Gastroesophageal sphincter (tissue), 4 donors: Measurements from ENCODE around the gene IL16. TPM values are rescaled to one million over a fixed set of nuclear protein-coding genes. Genes with fewer than 3 reads are reported as not detected.

ENCODE experiments used
- ATAC-seq: fragments of 150-250 bp; one replicate; pipeline ENCODE4 v1.9.1; 2016; ENCODE audit warnings: mild to moderate bottlenecking, moderate library complexity
- H3K27ac ChIP-seq, 4 donors: fragments of 200-600 bp; sonication (generic) in 3 of 4; 1 replicate in 3 of 4; 2 replicates in 1 of 4; pipeline ENCODE4 v1.5.1; 2016 to 2019
- H3K27me3 ChIP-seq: fragments of 200-600 bp; sonication (generic); one replicate; pipeline ENCODE4 v1.5.1; 2019
- H3K36me3 ChIP-seq, 2 donors: fragments of 200-600 bp; sonication (generic); one replicate each; pipeline ENCODE4 v1.5.1; 2019; ENCODE audit warnings: control low read depth in 1 of 2
- H3K4me1 ChIP-seq, 3 donors: fragments of 200-600 bp; sonication (generic); 1 replicate in 2 of 3; 2 replicates in 1 of 3; pipeline ENCODE4 v1.5.1; 2016 to 2019; ENCODE audit warnings: control low read depth in 2 of 3
- H3K4me3 ChIP-seq, 2 donors: fragments of 200-600 bp; sonication (generic); one replicate each; pipeline ENCODE4 v1.5.1; 2019; ENCODE audit warnings: mild to moderate bottlenecking in 1 of 2, moderate library complexity in 1 of 2
- H3K9me3 ChIP-seq, 3 donors: fragments of 200-600 bp; sonication (generic); one replicate each; pipeline ENCODE4 v1.5.1; 2017 to 2019; ENCODE audit warnings: control low read depth in 2 of 3
- CTCF ChIP-seq, 4 experiments: fragments of 200-600 bp in 2 of 4; fragments of 450-650 bp in 2 of 4; sonication (generic) in 1 of 4; IDR thresholded peaks; one replicate each; pipeline ENCODE4 v1.5.1; 2017 to 2019; ENCODE audit warnings: antibody characterized with exemption in 4 of 4, mild to moderate bottlenecking in 2 of 4, moderate library complexity in 2 of 4
- EP300 ChIP-seq: sonication (generic); formaldehyde crosslinking; IDR thresholded peaks from one replicate; pipeline ENCODE4 v1.6.1; 2017; ENCODE audit warnings: antibody characterized with exemption, mild to moderate bottlenecking
- POLR2A ChIP-seq, 2 donors: fragments of 450-650 bp; IDR thresholded peaks; one replicate each; pipeline ENCODE4 v1.6.1; 2017; ENCODE audit warnings: antibody characterized with exemption in 2 of 2, mild to moderate bottlenecking in 2 of 2, moderate library complexity in 1 of 2
- POLR2AphosphoS5 ChIP-seq: sonication (generic); formaldehyde crosslinking; IDR thresholded peaks from one replicate; pipeline ENCODE4 v1.6.1; 2017; ENCODE audit warnings: antibody characterized with exemption
- WGBS, 2 donors: methylation state at CpG; one replicate each; pipeline ENCODE4 v1.1.5; 2018; ENCODE audit warnings: low coverage in 1 of 2; 5-methylcytosine and 5-hydroxymethylcytosine counted together
- total RNA-seq, 4 donors: library from RNA; depleted of rRNA; stranded (reverse); fragments of >200 nt; gene quantifications; one replicate each; pipeline ENCODE4 v1.1.0, GENCODE V29; 2016

The IL16 gene
- total RNA-seq, 4 donors from 2014 or later = 15.0 to 35.2 (median 23.6) TPM

- peaks cover 0 to 16% (median 6%) of the 10 kb centered on the region in 3 donors for H3K4me1 ChIP-seq
- H3K27me3 ChIP-seq = no peaks in the 10 kb centered on the region
- H3K27ac ChIP-seq = no peak overlapping the region
- 67 to 100% methylated on average over 2 to 4 of the region's 12 CpGs for WGBS, 2 donors
- H3K9me3 ChIP-seq = peaks cover 0 to 8% (median 0%) of the 10 kb centered on the region in 3 donors
- TF ChIP-seq POLR2AphosphoS5 (no peak), POLR2A (IDR thresholded peaks at IDR 0.05) (no peak), EP300 (no peak)
- ATAC-seq = no peak
- H3K36me3 ChIP-seq = peaks cover 0 to 28% of the 10 kb centered on the region in 2 donors
- H3K4me3 ChIP-seq = no peak overlapping the region
These were observed 83.2 kb downstream of the IL16 start for GRCh38 chr15:81279621-81280485.

GRCh38 chr15:81280696-81281455, 84.2 kb downstream of the IL16 start:
- Histone ChIP-seq H3K27ac (no peak overlapping the region), H3K27me3 (no peaks in the 10 kb centered on the region), H3K4me3 (no peak overlapping the region), H3K36me3 (peaks cover 0 to 28% of the 10 kb centered on the region in 2 donors), H3K4me1 (peaks cover 0 to 6% (median 3%) of the 10 kb centered on the region in 3 donors), H3K9me3 (peaks cover 0 to 8% (median 0%) of the 10 kb centered on the region in 3 donors)
- ATAC-seq = no peak
- WGBS, 2 donors = 70 to 76% methylated on average over 3 to 7 of the region's 8 CpGs
- no peak for TF ChIP-seq CTCF (IDR thresholded peaks at IDR 0.05)

GRCh38 chr15:81281456-81281735, 84.7 kb downstream of the IL16 start:
- TF ChIP-seq POLR2AphosphoS5 (no peak), EP300 (no peak), POLR2A (IDR thresholded peaks at IDR 0.05) (no peak), CTCF (IDR thresholded peaks at IDR 0.05) (no peak)
- Histone ChIP-seq H3K4me1 (peaks cover 0 to under 1% (median 0%) of the 10 kb centered on the region in 3 donors), H3K27ac (no peak overlapping the region), H3K9me3 (peaks cover 0 to 8% (median 0%) of the 10 kb centered on the region in 3 donors), H3K27me3 (no peaks in the 10 kb centered on the region), H3K4me3 (no peak overlapping the region), H3K36me3 (peaks cover 0 to 28% of the 10 kb centered on the region in 2 donors)
- ATAC-seq = no peak
- 78 to 90% methylated on average over 3 of the region's 3 CpGs for WGBS, 2 donors

GRCh38 chr15:81281766-81282605, 85.3 kb downstream of the IL16 start:
- peaks cover 0 to 28% of the 10 kb centered on the region in 2 donors for H3K36me3 ChIP-seq
- no peak overlapping the region for H3K4me3 ChIP-seq
- TF ChIP-seq EP300 (no peak), POLR2A (IDR thresholded peaks at IDR 0.05) (no peak), CTCF (IDR thresholded peaks at IDR 0.05) (no peak), POLR2AphosphoS5 (no peak)
- no peak for ATAC-seq
- H3K9me3 ChIP-seq = peaks cover 0 to 5% (median 0%) of the 10 kb centered on the region in 3 donors
- H3K27me3 ChIP-seq = no peaks in the 10 kb centered on the region
- H3K27ac ChIP-seq = no peak overlapping the region
- H3K4me1 ChIP-seq = no peaks in the 10 kb centered on the region
- WGBS, 2 donors = 91 to 92% methylated on average over 6 to 12 of the region's 12 CpGs

GRCh38 chr15:81282606-81282895, 85.9 kb downstream of the IL16 start:
- 94 to 100% methylated on average over 2 to 6 of the region's 18 CpGs for WGBS, 2 donors
- no peak overlapping the region for H3K4me3 ChIP-seq
- no peak for ATAC-seq

More at GRCh38 chr15:81282606-81282895, 85.9 kb downstream of the IL16 start:
- no peaks in the 10 kb centered on the region for H3K9me3 ChIP-seq
- TF ChIP-seq POLR2A (IDR thresholded peaks at IDR 0.05) = no peak
- no peak for TF ChIP-seq POLR2AphosphoS5
- TF ChIP-seq CTCF (IDR thresholded peaks at IDR 0.05) = no peak
- no peak overlapping the region for H3K27ac ChIP-seq
- no peaks in the 10 kb centered on the region for H3K27me3 ChIP-seq
- peaks cover 0 to 28% of the 10 kb centered on the region in 2 donors for H3K36me3 ChIP-seq
- H3K4me1 ChIP-seq = no peaks in the 10 kb centered on the region
